PC-3 (cell line): ENCODE results near the gene PEX10. TPM values are rescaled to one million over a fixed set of nuclear protein-coding genes. Genes with fewer than 3 reads are reported as not detected.

Experiments
- ATAC-seq: fragments of 200-7000 bp; cut with Tn5 transposase; 2 replicates; pipeline ENCODE4 v1.9.1; 2020; ENCODE audit warnings: mild to moderate bottlenecking, moderate library complexity
- BruUV-seq: library from RNA; stranded (reverse); fragments of 400-500 nt; replicated peaks from 2 replicates; lab custom pipeline; 2021; lab: Mats Ljungman, UMichigan
- CTCF ChIA-PET: fragments of 300-600 bp; sonication (Branson Sonifier 250); formaldehyde crosslinking; loops from one replicate; lab custom pipeline; 2022; ENCODE audit warnings: antibody characterized with exemption; lab: Charles Lee
- POLR2A ChIA-PET: fragments of 300-600 bp; sonication (Branson Sonifier 250); formaldehyde crosslinking; loops from one replicate; lab custom pipeline; 2022; ENCODE audit warnings: antibody characterized with exemption; ENCODE audit not compliant: unreplicated experiment; lab: Charles Lee
- DNase-seq: peaks from one replicate; pipeline ENCODE4 v3.0.0-alpha.2; 2015
- H2AFZ ChIP-seq: fragments of 300-600 bp; sonication (generic); 2 replicates; pipeline ENCODE4 v1.6.0; 2016; ENCODE audit warnings: antibody characterized with exemption, low read length
- H3F3A ChIP-seq: fragments of 300-600 bp; sonication (generic); one replicate; pipeline ENCODE4 v1.6.0; 2017; ENCODE audit warnings: antibody characterized with exemption, low read length, control low read depth, mild to moderate bottlenecking; ENCODE audit not compliant: unreplicated experiment
- H3K27ac ChIP-seq: fragments of 300-600 bp; sonication (generic); 2 replicates; pipeline ENCODE4 v1.5.1; 2016; ENCODE audit warnings: mild to moderate bottlenecking, low read length
- H3K27me3 ChIP-seq: fragments of 300-600 bp; sonication (generic); 2 replicates; pipeline ENCODE4 v1.6.1; 2016; ENCODE audit warnings: low read length, mixed read lengths
- H3K36me3 ChIP-seq: fragments of 300-600 bp; sonication (generic); 2 replicates; pipeline ENCODE4 v1.6.1; 2016; ENCODE audit warnings: low read depth, mixed run types, low read length, mixed read lengths
- H3K4me1 ChIP-seq: fragments of 300-600 bp; sonication (generic); 2 replicates; pipeline ENCODE4 v1.5.1; 2016; ENCODE audit warnings: low read length; ENCODE audit not compliant: insufficient read depth
- H3K4me2 ChIP-seq: fragments of 300-600 bp; sonication (generic); 2 replicates; pipeline ENCODE4 v1.6.0; 2016; ENCODE audit warnings: low read length
- H3K4me3 ChIP-seq: fragments of 300-600 bp; sonication (generic); 2 replicates; pipeline ENCODE4 v1.5.1; 2016; ENCODE audit warnings: mild to moderate bottlenecking, low read length, mixed read lengths
- H3K79me2 ChIP-seq: fragments of 300-600 bp; sonication (generic); 2 replicates; pipeline ENCODE4 v1.6.1; 2017; ENCODE audit warnings: low read length, mixed read lengths
- H3K9ac ChIP-seq: fragments of 300-600 bp; sonication (generic); 2 replicates; pipeline ENCODE4 v1.6.0; 2016; ENCODE audit warnings: mild to moderate bottlenecking, low read length
- H3K9me2 ChIP-seq: fragments of 300-600 bp; sonication (generic); replicated peaks from 2 replicates; pipeline ENCODE4 v1.6.1; 2016; ENCODE audit warnings: mixed run types, low read length, mixed read lengths
- H3K9me3 ChIP-seq: fragments of 300-600 bp; sonication (generic); 2 replicates; pipeline ENCODE4 v1.6.1; 2016; ENCODE audit warnings: low read length, mixed read lengths
- H4K20me1 ChIP-seq: fragments of 300-600 bp; sonication (generic); 2 replicates; pipeline ENCODE4 v1.6.1; 2016; ENCODE audit warnings: low read length, mixed read lengths
- EZH2 ChIP-seq: fragments of 300-600 bp; sonication (generic); IDR thresholded peaks from one replicate; pipeline ENCODE4 v1.6.1; 2017; ENCODE audit warnings: antibody characterized with exemption, mild to moderate bottlenecking, low read length; ENCODE audit not compliant: unreplicated experiment
- EZH2phosphoT487 ChIP-seq: fragments of 300-600 bp; sonication (generic); IDR thresholded peaks from 2 replicates; pipeline ENCODE4 v1.6.1; 2018; ENCODE audit warnings: mild to moderate bottlenecking, antibody characterized with exemption, low read length, borderline replicate concordance
- intact Hi-C: fragments of 100-400 bp; cut with micrococcal nuclease; formaldehyde crosslinking; loops from 2 replicates; pipeline ENCODE4 v1.9.0; 2023
- total RNA-seq: library from RNA; depleted of rRNA; stranded (reverse); fragments of >200 nt; gene quantifications from 2 replicates; pipeline ENCODE4 v1.2.3, GENCODE V29; 2014
- TF ChIP-seq, protein P1 (sequence below): fragments of 300-600 bp; sonication (generic); conservative IDR thresholded peaks from 2 replicates; pipeline ENCODE4 v1.5.1; 2017; ENCODE audit warnings: antibody characterized with exemption, low read depth, mild to moderate bottlenecking, low read length

PEX10 gene
- total RNA-seq, 1 experiment from 2014 or later = 100 TPM

DNA sequence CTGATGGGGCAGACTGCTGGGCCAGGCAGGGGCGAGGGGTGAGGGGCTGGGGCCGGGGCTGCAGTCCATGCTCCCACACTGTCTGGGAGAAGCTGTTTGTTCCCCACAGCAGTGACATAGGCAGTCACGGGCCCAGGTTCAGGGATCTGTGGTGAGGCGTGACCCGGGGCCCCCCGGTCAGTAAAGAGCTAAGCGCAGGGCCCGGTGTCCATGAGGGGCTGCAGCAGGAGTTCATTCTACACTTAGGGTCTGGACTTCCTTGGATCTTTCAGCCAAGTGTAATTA, 4.4 kb downstream of the PEX10 start:
- intact Hi-C loops = no loop called here

DNA sequence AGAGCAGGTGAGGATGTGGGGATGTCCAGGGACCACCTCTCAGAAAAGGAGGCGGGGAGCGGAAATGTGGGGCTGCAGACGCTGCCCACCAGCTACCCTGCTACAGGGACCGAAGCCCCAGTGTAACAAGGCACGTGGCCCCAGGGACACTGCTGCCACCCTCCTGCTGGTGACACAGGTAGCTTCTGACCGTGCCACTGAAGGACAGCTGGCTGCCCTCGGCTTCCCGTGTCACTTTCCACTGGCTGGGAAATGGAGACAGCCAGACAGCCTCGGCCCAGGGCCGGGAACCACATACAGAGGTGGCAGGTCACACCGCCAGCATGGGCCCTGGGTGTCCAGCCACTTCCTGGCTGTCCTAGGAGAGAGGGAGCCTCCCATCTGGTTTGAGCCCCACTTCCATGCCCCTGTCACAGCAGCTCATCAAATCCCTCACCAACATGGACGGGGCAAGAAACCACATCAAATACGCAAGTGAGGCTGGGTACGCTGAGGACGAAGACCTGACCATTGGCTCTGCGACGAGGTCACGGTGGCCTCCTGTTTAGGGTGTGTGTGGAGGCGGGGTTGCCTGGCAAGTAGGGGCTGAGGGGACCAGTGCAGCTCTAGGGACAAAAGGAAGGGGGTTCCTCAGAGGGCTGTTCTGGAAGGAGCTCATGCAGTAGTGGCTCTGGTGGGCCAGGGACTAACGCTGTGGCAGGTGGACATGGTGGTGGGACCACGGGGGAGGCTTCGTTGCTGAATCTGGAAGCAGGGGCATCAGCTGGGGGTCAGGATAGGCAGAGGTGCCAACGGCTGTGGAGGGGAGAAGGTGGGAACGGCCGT, 5.0 kb downstream of the PEX10 start:
- no peak overlapping the region for H3K4me2 ChIP-seq
- no peaks in the 10 kb centered on the region; the same call in 1 of the 2 replicates for H4K20me1 ChIP-seq
- BruUV-seq = no TSS peak
- ATAC-seq (no peak), DNase-seq (no peak)
- H3F3A ChIP-seq = no peaks in the 10 kb centered on the region
- no peak overlapping the region for H3K4me3 ChIP-seq
- no peaks in the 10 kb centered on the region for H3K9me2 ChIP-seq
- no peaks in the 10 kb centered on the region for H3K9me3 ChIP-seq
- intact Hi-C loops = no loop called here
- peaks cover 10% of the 10 kb centered on the region for H3K79me2 ChIP-seq
- no peak overlapping the region for H3K27ac ChIP-seq
- TF ChIP-seq EZH2 = no peak
- no peak for TF ChIP-seq EZH2phosphoT487
- TF ChIP-seq, protein P1, sequence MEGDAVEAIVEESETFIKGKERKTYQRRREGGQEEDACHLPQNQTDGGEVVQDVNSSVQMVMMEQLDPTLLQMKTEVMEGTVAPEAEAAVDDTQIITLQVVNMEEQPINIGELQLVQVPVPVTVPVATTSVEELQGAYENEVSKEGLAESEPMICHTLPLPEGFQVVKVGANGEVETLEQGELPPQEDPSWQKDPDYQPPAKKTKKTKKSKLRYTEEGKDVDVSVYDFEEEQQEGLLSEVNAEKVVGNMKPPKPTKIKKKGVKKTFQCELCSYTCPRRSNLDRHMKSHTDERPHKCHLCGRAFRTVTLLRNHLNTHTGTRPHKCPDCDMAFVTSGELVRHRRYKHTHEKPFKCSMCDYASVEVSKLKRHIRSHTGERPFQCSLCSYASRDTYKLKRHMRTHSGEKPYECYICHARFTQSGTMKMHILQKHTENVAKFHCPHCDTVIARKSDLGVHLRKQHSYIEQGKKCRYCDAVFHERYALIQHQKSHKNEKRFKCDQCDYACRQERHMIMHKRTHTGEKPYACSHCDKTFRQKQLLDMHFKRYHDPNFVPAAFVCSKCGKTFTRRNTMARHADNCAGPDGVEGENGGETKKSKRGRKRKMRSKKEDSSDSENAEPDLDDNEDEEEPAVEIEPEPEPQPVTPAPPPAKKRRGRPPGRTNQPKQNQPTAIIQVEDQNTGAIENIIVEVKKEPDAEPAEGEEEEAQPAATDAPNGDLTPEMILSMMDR = no peak
- POLR2A ChIA-PET = no interaction called here
- H3K4me1 ChIP-seq = peaks cover 6% of the 10 kb centered on the region; the same call in 1 of the 2 replicates
- H3K9ac ChIP-seq = no peak overlapping the region
- no peak overlapping the region for H2AFZ ChIP-seq
- H3K27me3 ChIP-seq = no peaks in the 10 kb centered on the region
- H3K36me3 ChIP-seq = peaks cover 29% of the 10 kb centered on the region
- CTCF ChIA-PET = interaction anchor here (1.0 kb wide), 1 partner anchor 267 kb away, joined by 3 read pairs; no protein-coding TSS in a partner anchor

More for the DNA sequence above, 4.4 kb downstream of the PEX10 start:
- ChIA-PET CTCF (interaction anchor here (1.0 kb wide), 1 partner anchor 268 kb away, joined by 3 read pairs; no protein-coding TSS in a partner anchor), POLR2A (no interaction called here)
- peaks cover 25% of the 10 kb centered on the region for H3K36me3 ChIP-seq
- H3K27me3 ChIP-seq = no peaks in the 10 kb centered on the region
- peaks cover 13% of the 10 kb centered on the region for H3K79me2 ChIP-seq
- DNase-seq (no peak), ATAC-seq (no peak)
- H3K4me1 ChIP-seq = peaks cover 7% of the 10 kb centered on the region; the same call in 1 of the 2 replicates
- no peak overlapping the region for H3K27ac ChIP-seq
- H3K4me3 ChIP-seq = no peak overlapping the region
- no peaks in the 10 kb centered on the region for H3K9me3 ChIP-seq
- H3K4me2 ChIP-seq = no peak overlapping the region
- no peak overlapping the region for H2AFZ ChIP-seq
- H3K9me2 ChIP-seq = no peaks in the 10 kb centered on the region
- no TSS peak for BruUV-seq
- H3K9ac ChIP-seq = no peak overlapping the region
- H3F3A ChIP-seq = no peaks in the 10 kb centered on the region
- H4K20me1 ChIP-seq = no peaks in the 10 kb centered on the region; the same call in 1 of the 2 replicates
- no peak for TF ChIP-seq EZH2
- TF ChIP-seq, protein P1 = no peak
- TF ChIP-seq EZH2phosphoT487 = no peak
